K562 (cell line): Measurements from ENCODE around the gene RAMP2. TPM values are rescaled to one million over a fixed set of nuclear protein-coding genes. Genes with fewer than 3 reads are reported as not detected.

Experiments
- ATAC-seq: fragments of 200-7000 bp; cut with Tn5 transposase; 3 replicates; pipeline ENCODE4 v1.9.1; 2020; ENCODE audit warnings: moderate library complexity
- BruUV-seq: library from RNA; stranded (reverse); fragments of 400-500 nt; replicated peaks from 2 replicates; lab custom pipeline; 2021; lab: Mats Ljungman, UMichigan
- CTCF ChIA-PET: fragments of 300-600 bp; formaldehyde crosslinking; extraction: SDS; loops from one replicate; lab custom pipeline; 2021; ENCODE audit warnings: low intra/inter-chr PET ratio; lab: Yijun Ruan, JAX
- POLR2A ChIA-PET: fragments of 300-600, 350-650 bp; sonication (Branson Sonifier 250); formaldehyde crosslinking; extraction: SDS; loops from one replicate; lab custom pipeline; 2021; ENCODE audit warnings: antibody characterized with exemption, inconsistent platforms; lab: Yijun Ruan, JAX
- DNase-seq, 4 experiments: peaks; one replicate each; pipeline versions ENCODE4 v3.0.0 to v3.0.0-alpha.2; 2011 to 2018; ENCODE audit warnings: low spot score in 3 of 4, mixed read lengths in 3 of 4; ENCODE audit errors: extremely low read depth in 1 of 4
- FAIRE-seq: peaks from 2 replicates; lab custom pipeline; 2011; peaks lifted over from hg19 to GRCh38; lab: Jason Lieb, UNC
- H2AFZ ChIP-seq: 2 replicates; pipeline ENCODE4 v1.6.0; 2011; ENCODE audit warnings: low read depth, low read length, control low read depth, inconsistent platforms
- H3K27ac ChIP-seq: fragments of 200-600 bp; 3 replicates; pipeline ENCODE4 v1.8.0; 2011; ENCODE audit warnings: low read depth, mild to moderate bottlenecking, control low read depth, inconsistent platforms, low read length, moderate library complexity, mixed read lengths; ENCODE audit errors: extremely low read depth
- H3K27me3 ChIP-seq, 2 experiments: fragments of 300-600 bp in 1 of 2; 2 replicates in 1 of 2; 3 replicates in 1 of 2; pipeline versions ENCODE4 v1.6.0 to v1.8.0; 2011; ENCODE audit warnings: inconsistent platforms in 2 of 2, low read length in 2 of 2, mild to moderate bottlenecking in 1 of 2, mixed read lengths in 1 of 2, moderate library complexity in 1 of 2; ENCODE audit not compliant: control insufficient read depth in 2 of 2, insufficient read depth in 2 of 2
- H3K36me3 ChIP-seq: fragments of 300-600 bp; 3 replicates; pipeline ENCODE4 v1.8.0; 2011; ENCODE audit warnings: mild to moderate bottlenecking, low read length, inconsistent platforms; ENCODE audit not compliant: control insufficient read depth, insufficient read depth
- H3K4me1 ChIP-seq, 2 experiments: fragments of 200-600 bp in 1 of 2; replicated peaks in 1 of 2; 2 replicates in 1 of 2; 3 replicates in 1 of 2; pipeline versions ENCODE4 v1.5.1 to v1.8.0; 2011; ENCODE audit warnings: inconsistent platforms in 2 of 2, low read length in 2 of 2, mild to moderate bottlenecking in 1 of 2, mixed read lengths in 1 of 2, moderate library complexity in 1 of 2; ENCODE audit not compliant: control insufficient read depth in 2 of 2, insufficient read depth in 2 of 2
- H3K4me2 ChIP-seq: 2 replicates; pipeline ENCODE4 v1.6.1; 2011; ENCODE audit warnings: low read length, control low read depth, inconsistent platforms, mixed read lengths; ENCODE audit not compliant: insufficient read depth
- H3K4me3 ChIP-seq: fragments of 200-600 bp; sonication (generic), shearing (Covaris generic); 2 replicates; pipeline ENCODE4 v1.5.1; 2016; ENCODE audit warnings: control low read depth, inconsistent platforms
- H3K79me2 ChIP-seq: fragments of 200-600 bp; 3 replicates; pipeline ENCODE4 v1.8.0; 2011; ENCODE audit warnings: low read length, inconsistent platforms; ENCODE audit not compliant: control insufficient read depth, insufficient read depth
- H3K9ac ChIP-seq, 2 experiments: 2 replicates each; pipeline versions ENCODE4 v1.6.0 to v1.6.1; 2011; ENCODE audit warnings: low read depth in 2 of 2, low read length in 2 of 2, control low read depth in 1 of 2, inconsistent platforms in 1 of 2, mild to moderate bottlenecking in 1 of 2, mixed read lengths in 1 of 2; ENCODE audit not compliant: insufficient read depth in 1 of 2
- H3K9me1 ChIP-seq: one replicate; pipeline ENCODE4 v1.6.0; 2011; ENCODE audit warnings: inconsistent platforms, mild to moderate bottlenecking, low read length, moderate library complexity; ENCODE audit not compliant: control insufficient read depth, insufficient read depth
- H3K9me3 ChIP-seq: replicated peaks from 2 replicates; pipeline ENCODE4 v1.5.1; 2011; ENCODE audit warnings: low read depth, low read length, inconsistent platforms; ENCODE audit not compliant: control insufficient read depth, insufficient read depth
- H4K20me1 ChIP-seq: replicated peaks from 2 replicates; pipeline ENCODE4 v1.6.1; 2011; ENCODE audit warnings: low read length, inconsistent platforms, mixed read lengths; ENCODE audit not compliant: control insufficient read depth, insufficient read depth
- CXXC5 ChIP-seq: fragments of 250-450 bp; sonication (Bioruptor Pico); IDR thresholded peaks from 2 replicates; pipeline ENCODE4 v1.8.0; 2022; ENCODE audit warnings: inconsistent platforms, mild to moderate bottlenecking, moderate library complexity
- EWSR1 ChIP-seq: fragments of 450-650 bp; IDR thresholded peaks from 2 replicates; pipeline ENCODE4 v1.6.1; 2018; ENCODE audit warnings: borderline replicate concordance, mild to moderate bottlenecking, low read depth, moderate library complexity; ENCODE audit not compliant: partially characterized antibody
- L3MBTL2 ChIP-seq: fragments of 450-650 bp; IDR thresholded peaks from 2 replicates; pipeline ENCODE4 v1.6.1; 2016; ENCODE audit warnings: mild to moderate bottlenecking, moderate library complexity
- MBD2 ChIP-seq: sonication (generic); IDR thresholded peaks from 2 replicates; pipeline ENCODE4 v1.6.1; 2016; ENCODE audit warnings: low read depth, borderline replicate concordance
- MTA2 ChIP-seq: fragments of 450-650 bp; IDR thresholded peaks from 2 replicates; pipeline ENCODE4 v1.6.1; 2016; ENCODE audit warnings: low read depth
- NCOA6 ChIP-seq: fragments of 450-650 bp; IDR thresholded peaks from 2 replicates; pipeline ENCODE4 v1.6.1; 2017; ENCODE audit warnings: mild to moderate bottlenecking
- POLR2G ChIP-seq: fragments of 200-400 bp; formaldehyde crosslinking; IDR thresholded peaks from 2 replicates; pipeline ENCODE4 v1.6.1; 2017; ENCODE audit warnings: low read depth, mild to moderate bottlenecking, antibody characterized with exemption, low read length, moderate library complexity
- RBM14 ChIP-seq: fragments of 200-400 bp; formaldehyde crosslinking; IDR thresholded peaks from 2 replicates; pipeline ENCODE4 v1.6.1; 2018; ENCODE audit warnings: low read depth, mild to moderate bottlenecking, low read length, moderate library complexity, borderline replicate concordance; ENCODE audit not compliant: insufficient read depth
- RBM15 ChIP-seq: fragments of 200-400 bp; formaldehyde crosslinking; IDR thresholded peaks from 2 replicates; pipeline ENCODE4 v1.6.1; 2018; ENCODE audit warnings: mild to moderate bottlenecking, low read length, moderate library complexity; ENCODE audit not compliant: insufficient read depth
- SMARCC2 ChIP-seq: fragments of 450-650 bp; IDR thresholded peaks from 2 replicates; pipeline ENCODE4 v1.6.1; 2017; ENCODE audit warnings: antibody characterized with exemption, moderate library complexity, mild to moderate bottlenecking, low read depth
- ZNF766 ChIP-seq: fragments of 200-800 bp; sonication (Bioruptor generic); conservative IDR thresholded peaks from 2 replicates; pipeline ENCODE4 v1.6.1; 2016; ENCODE audit warnings: missing genetic modification characterization, missing compliant biosample characterization
- ZNF830 ChIP-seq: fragments of 250-450 bp; sonication (Bioruptor Pico); IDR thresholded peaks from 2 replicates; pipeline ENCODE4 v1.5.0; 2021; ENCODE audit warnings: mild to moderate bottlenecking
- WGBS: fragments of 100-300 bp; shearing (Covaris generic); methylation state at CpG from one replicate; pipeline ENCODE4 v1.1.6; 2016; ENCODE audit warnings: low coverage, mixed read lengths; ENCODE audit not compliant: insufficient coverage; ENCODE audit errors: missing lambda C conversion rate; 5-methylcytosine and 5-hydroxymethylcytosine counted together
- in situ Hi-C: fragments of 300-500 bp; cut with MboI; formaldehyde crosslinking; loops from 4 replicates; pipeline ENCODE4 v1.15.0; 2018; ENCODE audit warnings: inconsistent platforms, mixed read lengths
- intact Hi-C: fragments of 100-400 bp; cut with micrococcal nuclease; formaldehyde crosslinking; loops from 2 replicates; pipeline ENCODE4 v1.14.2; 2022
- polyA plus RNA-seq, 8 experiments: library from polyadenylated mRNA; depleted of rRNA in 4 of 8; stranded (reverse) in 5 of 8; unstranded in 3 of 8; fragments of >200 nt; fragmentation: Nextera tagmentation in 2 of 8; fragmentation: Illumina TruSeq in 1 of 8; extraction: Ambion mirVana in 2 of 8; extraction: Trizol in 1 of 8; gene quantifications; 2 replicates each; pipeline versions ENCODE4 v1.2.1 to v1.2.3, GENCODE V29; 2011 to 2014; ENCODE audit warnings: inconsistent platforms in 1 of 8, missing spikeins in 1 of 8
- total RNA-seq, 7 experiments: library from RNA; depleted of rRNA in 6 of 7; stranded (reverse); fragments of >200 nt in 6 of 7; fragmentation: Illumina TruSeq in 2 of 7; extraction: Trizol in 2 of 7; gene quantifications; 2 replicates each; pipeline versions ENCODE4 v1.2.1 to v1.2.3, GENCODE V29; 2011 to 2021; ENCODE audit warnings: low replicate concordance in 1 of 7
- TF ChIP-seq, protein P1 (sequence below): fragments of 450-650 bp; formaldehyde crosslinking; IDR thresholded peaks from 2 replicates; pipeline ENCODE4 v1.4.0; 2020; ENCODE audit warnings: mild to moderate bottlenecking, moderate library complexity
- TF ChIP-seq, protein P2 (sequence below): sonication (generic); formaldehyde crosslinking; IDR thresholded peaks from 2 replicates; pipeline ENCODE4 v1.9.0; 2022; ENCODE audit warnings: mild to moderate bottlenecking, missing genetic modification reagents
- TF ChIP-seq, protein P3 (sequence below): sonication (generic); formaldehyde crosslinking; IDR thresholded peaks from 2 replicates; pipeline ENCODE4 v1.8.0; 2022; ENCODE audit warnings: mild to moderate bottlenecking, missing genetic modification reagents

RAMP2 gene
- total and polyA plus RNA-seq, 9 of the 15 experiments (the other 6 are each of a cell fraction or from before 2014, with no cell fraction given) = not detected

DNA sequence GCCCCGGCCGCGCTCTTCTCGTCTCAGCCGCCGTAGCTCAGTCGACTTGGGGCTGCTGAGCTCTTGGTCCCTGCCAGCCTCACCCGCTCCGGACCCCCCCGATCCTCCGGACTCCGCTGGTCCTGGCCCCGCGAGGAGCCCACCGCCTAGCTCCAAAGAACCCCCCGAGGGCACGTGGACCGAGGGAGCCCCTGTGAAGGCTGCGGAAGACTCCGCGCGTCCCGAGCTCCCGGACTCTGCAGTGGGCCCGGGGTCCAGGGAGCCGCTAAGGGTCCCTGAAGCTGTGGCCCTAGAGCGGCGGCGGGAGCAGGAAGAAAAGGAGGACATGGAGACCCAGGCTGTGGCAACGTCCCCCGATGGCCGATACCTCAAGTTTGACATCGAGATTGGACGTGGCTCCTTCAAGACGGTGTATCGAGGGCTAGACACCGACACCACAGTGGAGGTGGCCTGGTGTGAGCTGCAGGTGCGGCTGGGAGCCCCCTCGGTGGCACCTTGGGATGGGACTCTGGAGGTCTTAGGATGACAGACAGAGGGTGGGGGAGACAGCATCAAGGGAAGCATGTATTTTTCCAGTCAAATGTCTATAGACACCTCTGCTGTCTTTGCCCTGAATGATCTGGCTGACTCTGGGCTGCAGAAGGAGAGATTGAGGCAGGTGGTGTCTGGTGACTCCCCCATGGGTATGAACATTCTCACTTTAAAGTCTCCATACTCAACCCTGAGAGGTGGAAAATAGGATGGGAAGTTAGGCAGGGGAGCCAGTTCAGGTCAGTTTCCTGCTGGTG is 20.0 kb downstream of the RAMP2 start:
- Histone ChIP-seq H3K4me3 (peak overlapping the region; percentile 53), H3K36me3 (peaks cover 71% of the 10 kb centered on the region), H3K27me3 (no peaks in the 10 kb centered on the region), H3K79me2 (peaks cover 39% of the 10 kb centered on the region), H3K4me1 (peaks cover 43 to 77% of the 10 kb centered on the region in 2 experiments; a peak in 4 of 5 replicates), H3K9me1 (no peaks in the 10 kb centered on the region), H2AFZ (peak overlapping the region; percentile 69; the same call in 1 of the 2 replicates), H3K27ac (peak overlapping the region; percentile 85), H3K9me3 (no peaks in the 10 kb centered on the region), H3K9ac (peak overlapping the region; percentile 82 to 98), H3K4me2 (peak overlapping the region; percentile 76), H4K20me1 (no peaks in the 10 kb centered on the region)
- ATAC-seq (peak; percentile 1; the same call in 1 of the 3 replicates), DNase-seq (peak in 1 of 4 experiments; percentile 29), FAIRE-seq (peak; percentile 15)
- ChIA-PET CTCF (interaction anchor here (0.6 kb wide), 1 partner anchor 62 kb away, joined by 3 read pairs; no protein-coding TSS in a partner anchor), POLR2A (interaction anchor here (0.6 to 5.2 kb wide), 13 partner anchors 7 to 233 kb away, joined by 3 to 47 read pairs (median 4); partner anchors contain the start of genes CNTD1, COA3 and VPS25)
- no TSS peak for BruUV-seq
- intact Hi-C loops = no loop called here
- 2% methylated on average over 29 of the region's 39 CpGs for WGBS
- in situ Hi-C loops = no loop called here
- no peak for TF ChIP-seq SMARCC2
- TF ChIP-seq ZNF766 = no peak
- no peak for TF ChIP-seq MBD2
- TF ChIP-seq, protein P1, sequence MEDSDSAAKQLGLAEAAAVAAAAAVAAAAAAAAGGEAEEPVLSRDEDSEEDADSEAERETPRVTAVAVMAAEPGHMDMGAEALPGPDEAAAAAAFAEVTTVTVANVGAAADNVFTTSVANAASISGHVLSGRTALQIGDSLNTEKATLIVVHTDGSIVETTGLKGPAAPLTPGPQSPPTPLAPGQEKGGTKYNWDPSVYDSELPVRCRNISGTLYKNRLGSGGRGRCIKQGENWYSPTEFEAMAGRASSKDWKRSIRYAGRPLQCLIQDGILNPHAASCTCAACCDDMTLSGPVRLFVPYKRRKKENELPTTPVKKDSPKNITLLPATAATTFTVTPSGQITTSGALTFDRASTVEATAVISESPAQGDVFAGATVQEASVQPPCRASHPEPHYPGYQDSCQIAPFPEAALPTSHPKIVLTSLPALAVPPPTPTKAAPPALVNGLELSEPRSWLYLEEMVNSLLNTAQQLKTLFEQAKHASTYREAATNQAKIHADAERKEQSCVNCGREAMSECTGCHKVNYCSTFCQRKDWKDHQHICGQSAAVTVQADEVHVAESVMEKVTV (CRISPR knock-in tag) = no peak
- TF ChIP-seq, protein P2, sequence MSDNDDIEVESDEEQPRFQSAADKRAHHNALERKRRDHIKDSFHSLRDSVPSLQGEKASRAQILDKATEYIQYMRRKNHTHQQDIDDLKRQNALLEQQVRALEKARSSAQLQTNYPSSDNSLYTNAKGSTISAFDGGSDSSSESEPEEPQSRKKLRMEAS (CRISPR knock-in tag) = no peak
- no peak for TF ChIP-seq MTA2
- 0 out of 2 replicates have a peak, but pooled peaks have one; percentile 9 for TF ChIP-seq NCOA6
- no peak for TF ChIP-seq EWSR1
- TF ChIP-seq RBM15 = no peak
- TF ChIP-seq POLR2G = peak; percentile 77
- no peak; the same call in 1 of the 2 replicates for TF ChIP-seq L3MBTL2
- no peak for TF ChIP-seq ZNF830
- no peak for TF ChIP-seq CXXC5 (CRISPR knock-in tag)
- TF ChIP-seq, protein P3, sequence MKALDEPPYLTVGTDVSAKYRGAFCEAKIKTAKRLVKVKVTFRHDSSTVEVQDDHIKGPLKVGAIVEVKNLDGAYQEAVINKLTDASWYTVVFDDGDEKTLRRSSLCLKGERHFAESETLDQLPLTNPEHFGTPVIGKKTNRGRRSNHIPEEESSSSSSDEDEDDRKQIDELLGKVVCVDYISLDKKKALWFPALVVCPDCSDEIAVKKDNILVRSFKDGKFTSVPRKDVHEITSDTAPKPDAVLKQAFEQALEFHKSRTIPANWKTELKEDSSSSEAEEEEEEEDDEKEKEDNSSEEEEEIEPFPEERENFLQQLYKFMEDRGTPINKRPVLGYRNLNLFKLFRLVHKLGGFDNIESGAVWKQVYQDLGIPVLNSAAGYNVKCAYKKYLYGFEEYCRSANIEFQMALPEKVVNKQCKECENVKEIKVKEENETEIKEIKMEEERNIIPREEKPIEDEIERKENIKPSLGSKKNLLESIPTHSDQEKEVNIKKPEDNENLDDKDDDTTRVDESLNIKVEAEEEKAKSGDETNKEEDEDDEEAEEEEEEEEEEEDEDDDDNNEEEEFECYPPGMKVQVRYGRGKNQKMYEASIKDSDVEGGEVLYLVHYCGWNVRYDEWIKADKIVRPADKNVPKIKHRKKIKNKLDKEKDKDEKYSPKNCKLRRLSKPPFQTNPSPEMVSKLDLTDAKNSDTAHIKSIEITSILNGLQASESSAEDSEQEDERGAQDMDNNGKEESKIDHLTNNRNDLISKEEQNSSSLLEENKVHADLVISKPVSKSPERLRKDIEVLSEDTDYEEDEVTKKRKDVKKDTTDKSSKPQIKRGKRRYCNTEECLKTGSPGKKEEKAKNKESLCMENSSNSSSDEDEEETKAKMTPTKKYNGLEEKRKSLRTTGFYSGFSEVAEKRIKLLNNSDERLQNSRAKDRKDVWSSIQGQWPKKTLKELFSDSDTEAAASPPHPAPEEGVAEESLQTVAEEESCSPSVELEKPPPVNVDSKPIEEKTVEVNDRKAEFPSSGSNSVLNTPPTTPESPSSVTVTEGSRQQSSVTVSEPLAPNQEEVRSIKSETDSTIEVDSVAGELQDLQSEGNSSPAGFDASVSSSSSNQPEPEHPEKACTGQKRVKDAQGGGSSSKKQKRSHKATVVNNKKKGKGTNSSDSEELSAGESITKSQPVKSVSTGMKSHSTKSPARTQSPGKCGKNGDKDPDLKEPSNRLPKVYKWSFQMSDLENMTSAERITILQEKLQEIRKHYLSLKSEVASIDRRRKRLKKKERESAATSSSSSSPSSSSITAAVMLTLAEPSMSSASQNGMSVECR (CRISPR knock-in tag) = no peak
- TF ChIP-seq RBM14 = 0 out of 2 replicates have a peak, but pooled peaks have one; percentile 72
